GM12873 (cell line): ENCODE data around the gene IL1RL2.

Source experiments
- TF ChIP-seq, protein P1 (sequence below): IDR thresholded peaks from 2 replicates; pipeline ENCODE4 v1.5.1; 2012; ENCODE audit warnings: low read depth, mild to moderate bottlenecking, moderate library complexity, low read length, control low read depth; ENCODE audit not compliant: insufficient read depth; ENCODE audit errors: missing control alignments

IL1RL2 gene

GRCh38 chr2:102186791-102187495 is at the start of gene IL1RL2:
TSS of gene IL1RL2 (plus strand) at chr2:102187023. CDS start at chr2:102187868, 845 bp downstream.
- TF ChIP-seq, protein P1, sequence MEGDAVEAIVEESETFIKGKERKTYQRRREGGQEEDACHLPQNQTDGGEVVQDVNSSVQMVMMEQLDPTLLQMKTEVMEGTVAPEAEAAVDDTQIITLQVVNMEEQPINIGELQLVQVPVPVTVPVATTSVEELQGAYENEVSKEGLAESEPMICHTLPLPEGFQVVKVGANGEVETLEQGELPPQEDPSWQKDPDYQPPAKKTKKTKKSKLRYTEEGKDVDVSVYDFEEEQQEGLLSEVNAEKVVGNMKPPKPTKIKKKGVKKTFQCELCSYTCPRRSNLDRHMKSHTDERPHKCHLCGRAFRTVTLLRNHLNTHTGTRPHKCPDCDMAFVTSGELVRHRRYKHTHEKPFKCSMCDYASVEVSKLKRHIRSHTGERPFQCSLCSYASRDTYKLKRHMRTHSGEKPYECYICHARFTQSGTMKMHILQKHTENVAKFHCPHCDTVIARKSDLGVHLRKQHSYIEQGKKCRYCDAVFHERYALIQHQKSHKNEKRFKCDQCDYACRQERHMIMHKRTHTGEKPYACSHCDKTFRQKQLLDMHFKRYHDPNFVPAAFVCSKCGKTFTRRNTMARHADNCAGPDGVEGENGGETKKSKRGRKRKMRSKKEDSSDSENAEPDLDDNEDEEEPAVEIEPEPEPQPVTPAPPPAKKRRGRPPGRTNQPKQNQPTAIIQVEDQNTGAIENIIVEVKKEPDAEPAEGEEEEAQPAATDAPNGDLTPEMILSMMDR = no peak

DNA sequence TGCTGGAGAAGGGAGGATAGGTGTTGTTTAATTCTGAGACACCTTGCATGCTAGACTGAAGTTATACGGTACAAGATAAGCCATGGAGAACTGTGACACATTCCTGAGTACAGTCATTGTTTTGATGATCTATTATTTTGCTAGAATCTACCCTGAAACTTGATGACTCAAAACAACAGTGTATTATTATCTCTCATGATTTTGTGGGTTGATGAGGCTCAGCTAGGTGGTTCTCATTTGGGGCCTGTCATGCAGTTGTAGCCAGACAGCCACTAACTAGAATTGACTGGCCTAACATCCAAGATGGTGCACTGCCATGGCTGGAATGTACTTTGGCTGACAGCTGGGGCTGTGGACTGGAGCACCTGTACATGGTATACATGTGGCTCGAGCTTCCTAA is 49.7 kb upstream of the IL1RL2 start:
- TF ChIP-seq, protein P1 = no peak

- TF ChIP-seq, protein P1 = no peak
Observed at GRCh38 chr2:102138331-102138730, 48.5 kb upstream of the IL1RL2 start.

DNA sequence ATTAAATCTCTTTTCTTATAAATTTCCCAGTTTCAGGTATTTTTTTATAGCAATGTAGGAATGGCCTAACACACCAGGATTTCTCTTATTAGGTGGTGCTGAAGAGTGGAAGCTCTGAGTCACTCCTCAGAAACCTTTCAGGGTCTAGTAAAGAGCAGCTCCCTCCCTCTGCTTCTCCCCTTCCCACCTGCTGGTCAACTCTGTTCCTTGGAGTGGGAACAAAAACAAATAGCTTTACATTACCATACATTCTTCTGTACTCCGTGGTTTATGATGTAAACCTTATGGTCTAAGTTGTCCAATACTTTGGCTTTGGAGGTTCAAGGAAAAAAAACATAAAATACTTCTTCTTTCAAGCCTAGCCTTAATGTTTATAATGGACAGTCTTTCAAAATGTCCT is 47.0 kb upstream of the IL1RL2 start:
- TF ChIP-seq, protein P1 = no peak

GRCh38 chr2:102140377-102140776 is 46.4 kb upstream of the IL1RL2 start:
- TF ChIP-seq, protein P1 = no peak

DNA sequence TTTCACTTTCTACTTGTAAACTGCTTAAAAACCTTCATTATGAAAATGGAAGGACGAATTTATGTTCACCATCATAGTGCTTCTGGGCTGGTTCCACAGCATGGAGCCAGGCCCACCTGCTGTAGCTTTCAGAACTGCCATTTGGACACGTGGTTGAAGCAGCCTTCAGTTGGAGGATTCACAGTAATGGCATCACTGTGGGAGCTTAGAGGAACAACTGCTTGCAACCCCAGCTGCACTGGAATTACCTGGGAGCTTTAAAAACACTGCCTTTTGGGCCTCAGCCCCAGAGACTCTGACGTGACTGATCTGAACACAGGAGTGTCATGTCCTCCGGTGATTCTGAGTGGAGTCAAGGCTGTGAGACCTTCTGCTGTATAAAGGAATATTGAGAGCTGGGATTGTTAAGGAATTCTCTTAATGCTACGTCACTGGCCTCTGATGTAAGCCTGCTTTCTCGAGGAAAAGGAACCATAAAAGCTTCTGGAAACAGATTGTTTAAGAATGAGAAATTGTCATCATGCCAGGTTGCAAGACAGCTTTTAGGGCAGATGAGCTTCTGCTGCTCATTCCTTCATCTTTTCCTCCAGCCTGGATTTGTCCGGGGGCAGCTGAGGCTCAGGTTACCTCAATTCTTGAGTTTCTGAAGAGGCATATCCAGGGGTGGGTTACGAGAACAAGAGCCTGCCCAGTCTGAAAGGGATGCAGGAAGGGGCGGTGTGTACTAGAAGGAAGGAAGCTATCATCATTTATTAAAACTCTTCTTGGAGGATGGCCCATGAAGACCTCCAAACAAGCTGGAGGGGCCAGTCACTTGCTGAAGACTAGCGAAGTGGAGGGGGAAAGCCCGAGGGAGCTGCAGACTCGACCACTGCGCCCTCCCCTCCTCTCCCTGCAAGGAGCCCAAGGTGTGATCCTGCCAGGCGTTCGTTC is 45.5 kb upstream of the IL1RL2 start:
- TF ChIP-seq, protein P1 = no peak
